Heart right ventricle (tissue), 16 donors: ENCODE results near the gene KRTAP10-12. TPM values are rescaled to one million over a fixed set of nuclear protein-coding genes. Genes with fewer than 3 reads are reported as not detected.
"Not testable (repeated sequence)": the region's sequence is repeated elsewhere in the genome, so short reads cannot be mapped to it uniquely, and the experiment has no call there.

Experiments
- ATAC-seq, 8 donors: fragments of 200-7000 bp; cut with Tn5 transposase; one replicate each; pipeline ENCODE4 v1.9.1; 2020; ENCODE audit warnings: mild to moderate bottlenecking in 8 of 8, moderate library complexity in 8 of 8, moderate number of reproducible peaks in 1 of 8
- DNase-seq, 2 donors: peaks; one replicate each; pipeline ENCODE4 v3.0.0-alpha.2; 2020
- H3K27ac ChIP-seq, 10 donors: fragments of 200-600 bp; sonication (generic) in 2 of 10; one replicate each; pipeline versions ENCODE4 v1.5.0 to v1.8.0; 2020 to 2022; ENCODE audit warnings: mild to moderate bottlenecking in 3 of 10
- H3K27me3 ChIP-seq, 7 donors: fragments of 200-600 bp; one replicate each; pipeline ENCODE4 v1.8.0; 2021 to 2022; ENCODE audit warnings: mild to moderate bottlenecking in 2 of 7
- H3K36me3 ChIP-seq, 9 donors: fragments of 200-600 bp; sonication (generic) in 1 of 9; one replicate each; pipeline versions ENCODE4 v1.5.0 to v1.8.0; 2020 to 2022; ENCODE audit warnings: mild to moderate bottlenecking in 2 of 9
- H3K4me1 ChIP-seq, 9 donors: fragments of 200-600 bp; sonication (generic) in 1 of 9; one replicate each; pipeline versions ENCODE4 v1.5.0 to v1.8.0; 2020 to 2022; ENCODE audit warnings: mild to moderate bottlenecking in 4 of 9
- H3K4me3 ChIP-seq, 10 donors: fragments of 200-600 bp; sonication (generic) in 2 of 10; one replicate each; pipeline versions ENCODE4 v1.5.0 to v1.8.0; 2020 to 2022; ENCODE audit warnings: mild to moderate bottlenecking in 7 of 10, moderate library complexity in 2 of 10
- H3K9me3 ChIP-seq, 11 donors: fragments of 200-600 bp in 10 of 11; sonication (generic) in 2 of 11; one replicate each; pipeline versions ENCODE4 v1.5.0 to v1.8.0; 2013 to 2022; ENCODE audit warnings: mild to moderate bottlenecking in 2 of 11, control low read depth in 1 of 11, moderate library complexity in 1 of 11
- WGBS, 2 donors: extraction: QIAGEN DNeasy Blood & Tissue Kit; methylation state at CpG; one replicate each; pipeline ENCODE4 v1.1.7; 2013; ENCODE audit warnings: inconsistent platforms in 1 of 2; 5-methylcytosine and 5-hydroxymethylcytosine counted together
- intact Hi-C, 10 donors: fragments of 100-400 bp; cut with DNase I; formaldehyde crosslinking; loops; one replicate each; pipeline versions ENCODE4 v1.11.1 to v1.14.2; 2022
- polyA plus RNA-seq, 2 donors: library from polyadenylated mRNA; stranded (reverse); fragments of 200-250 nt; gene quantifications; one replicate each; pipeline ENCODE4 v1.2.3, GENCODE V29; 2013
- total RNA-seq, 10 donors: library from RNA; stranded (reverse); fragmentation: NEBNext Ultra II Directional in 3 of 10; extraction: Animal tissue kit (Norgen Biotek cat#: 25700) in 3 of 10; gene quantifications; one replicate each; pipeline versions ENCODE4 v1.2.1 to v1.2.4, GENCODE V29; 2021 to 2023
- TF ChIP-seq, protein P1 (sequence below), 9 donors: fragments of 200-600 bp; sonication (generic) in 2 of 9; IDR thresholded peaks; one replicate each; pipeline versions ENCODE4 v1.5.0 to v1.8.0; 2021 to 2022; ENCODE audit warnings: antibody characterized with exemption in 9 of 9, mild to moderate bottlenecking in 5 of 9, moderate library complexity in 1 of 9
- donor health status: Arrhythmogenic right ventricular cardiomyopathy.
- donor health status: ischemic (EF 13 %, LVEDD 7.1; RV severe dilation, severe dysfunction).
- donor health status: healthy with polysubstance abuse.
- donor health status: DM: no; HTN: yes; CAD: no.
- donor health status: DM: no; HTN: no; CAD: no.
- donor health status: ischemic (EF 25% LVEDD 6.9; RV normal size, moderate dysfunction).
- donor health status: ischemic (EF 25% LVEDD 5.7; RV mildly dilated, moderate dysfunction).
- donor health status: healthy.
- donor health status: DM: yes; HTN: yes; CAD: no.
- donor health status: Ischemic cardiomyopathy.
- donor health status: ischemic (EF 35%, LVEDD 5.7; RV mildly dilated, moderate dysfunction).
- donor health status: nonischemic (EF 11% LVEDD 7.7; RV severe dilation, severe dysfunction).
- donor health status: DM: yes; HTN: yes; CAD: no.
- donor health status: PGD.
- donor health status: ischemic (EF 29% LVEDD 5.4; RV normal size, mild dysfunction).
- donor health status: nonischemic (EF 23%, LVEDD 6.1; RV moderate dilation, normal function).

Gene KRTAP10-12
- total and polyA plus RNA-seq, 12 donors, result not detected

DNA sequence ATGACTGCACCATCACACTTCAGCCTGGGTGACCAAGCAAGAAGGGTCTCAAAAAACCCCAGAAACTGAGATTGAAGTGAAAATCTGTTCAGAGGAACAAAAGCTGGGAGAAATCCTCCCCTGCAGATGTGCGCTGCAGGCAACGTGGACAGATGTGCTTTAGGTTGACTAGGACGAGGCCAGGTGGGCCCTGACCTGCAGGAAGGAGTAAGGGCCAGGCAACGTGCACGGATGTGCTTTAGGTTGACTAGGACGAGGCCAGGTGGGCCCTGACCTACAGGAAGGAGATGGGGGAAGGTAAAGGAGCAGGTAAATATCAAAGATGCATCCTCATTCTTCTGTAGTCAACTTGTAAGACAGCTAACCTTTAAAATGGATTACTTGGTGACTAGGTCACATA, 12.5 kb upstream of the KRTAP10-12 start:
- no peak overlapping the region for H3K27ac ChIP-seq
- peaks cover 0 to 48% (median 30%) of the 10 kb centered on the region in 7 donors for H3K27me3 ChIP-seq
- H3K9me3 ChIP-seq, result peaks cover 0 to 6% (median 0%) of the 10 kb centered on the region in 11 donors
- WGBS, 2 donors, result 61 to 78% methylated on average over 6 of the region's 6 CpGs
- intact Hi-C loops, result loop anchor here in 1 of 10 donors (2.0 kb wide), 1 partner anchor 20 kb away; no protein-coding TSS in a partner anchor
- no peak for ATAC-seq
- no peak for DNase-seq
- no peaks in the 10 kb centered on the region for H3K36me3 ChIP-seq
- H3K4me1 ChIP-seq, result no peaks in the 10 kb centered on the region
- no peak overlapping the region for H3K4me3 ChIP-seq
- TF ChIP-seq, protein P1, sequence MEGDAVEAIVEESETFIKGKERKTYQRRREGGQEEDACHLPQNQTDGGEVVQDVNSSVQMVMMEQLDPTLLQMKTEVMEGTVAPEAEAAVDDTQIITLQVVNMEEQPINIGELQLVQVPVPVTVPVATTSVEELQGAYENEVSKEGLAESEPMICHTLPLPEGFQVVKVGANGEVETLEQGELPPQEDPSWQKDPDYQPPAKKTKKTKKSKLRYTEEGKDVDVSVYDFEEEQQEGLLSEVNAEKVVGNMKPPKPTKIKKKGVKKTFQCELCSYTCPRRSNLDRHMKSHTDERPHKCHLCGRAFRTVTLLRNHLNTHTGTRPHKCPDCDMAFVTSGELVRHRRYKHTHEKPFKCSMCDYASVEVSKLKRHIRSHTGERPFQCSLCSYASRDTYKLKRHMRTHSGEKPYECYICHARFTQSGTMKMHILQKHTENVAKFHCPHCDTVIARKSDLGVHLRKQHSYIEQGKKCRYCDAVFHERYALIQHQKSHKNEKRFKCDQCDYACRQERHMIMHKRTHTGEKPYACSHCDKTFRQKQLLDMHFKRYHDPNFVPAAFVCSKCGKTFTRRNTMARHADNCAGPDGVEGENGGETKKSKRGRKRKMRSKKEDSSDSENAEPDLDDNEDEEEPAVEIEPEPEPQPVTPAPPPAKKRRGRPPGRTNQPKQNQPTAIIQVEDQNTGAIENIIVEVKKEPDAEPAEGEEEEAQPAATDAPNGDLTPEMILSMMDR (IDR thresholded peaks at IDR 0.05), result no peak

DNA sequence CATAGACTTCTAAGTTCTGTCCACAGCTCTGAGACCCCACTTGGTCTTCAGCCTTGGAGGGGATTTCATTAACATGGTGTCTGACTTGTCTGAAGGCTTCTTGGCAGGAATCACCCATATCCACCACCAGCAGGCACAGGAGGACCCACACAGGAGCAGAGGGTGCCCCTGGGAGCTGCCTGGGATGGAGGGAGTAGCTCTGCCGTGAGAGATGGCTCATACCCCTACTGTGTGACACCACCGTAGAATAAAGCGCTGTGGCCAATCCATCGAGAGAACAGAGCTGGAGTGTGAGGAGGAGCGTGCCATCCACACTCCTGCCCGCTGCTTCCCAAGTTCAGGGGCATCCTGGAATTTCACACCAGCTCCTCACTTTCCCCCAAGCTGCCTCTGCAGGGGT, 11.9 kb upstream of the KRTAP10-12 start:
- H3K36me3 ChIP-seq, DNase-seq, H3K4me3 ChIP-seq, H3K27ac ChIP-seq, ATAC-seq, H3K9me3 ChIP-seq, H3K4me1 ChIP-seq: not testable (repeated sequence)
- H3K27me3 ChIP-seq, result peaks cover 0 to 52% (median 30%) of the 10 kb centered on the region in 7 donors
- 70 to 83% methylated on average over 6 of the region's 6 CpGs for WGBS, 2 donors
- intact Hi-C loops, result loop anchor here in 1 of 10 donors (2.0 kb wide), 1 partner anchor 20 kb away; no protein-coding TSS in a partner anchor

DNA sequence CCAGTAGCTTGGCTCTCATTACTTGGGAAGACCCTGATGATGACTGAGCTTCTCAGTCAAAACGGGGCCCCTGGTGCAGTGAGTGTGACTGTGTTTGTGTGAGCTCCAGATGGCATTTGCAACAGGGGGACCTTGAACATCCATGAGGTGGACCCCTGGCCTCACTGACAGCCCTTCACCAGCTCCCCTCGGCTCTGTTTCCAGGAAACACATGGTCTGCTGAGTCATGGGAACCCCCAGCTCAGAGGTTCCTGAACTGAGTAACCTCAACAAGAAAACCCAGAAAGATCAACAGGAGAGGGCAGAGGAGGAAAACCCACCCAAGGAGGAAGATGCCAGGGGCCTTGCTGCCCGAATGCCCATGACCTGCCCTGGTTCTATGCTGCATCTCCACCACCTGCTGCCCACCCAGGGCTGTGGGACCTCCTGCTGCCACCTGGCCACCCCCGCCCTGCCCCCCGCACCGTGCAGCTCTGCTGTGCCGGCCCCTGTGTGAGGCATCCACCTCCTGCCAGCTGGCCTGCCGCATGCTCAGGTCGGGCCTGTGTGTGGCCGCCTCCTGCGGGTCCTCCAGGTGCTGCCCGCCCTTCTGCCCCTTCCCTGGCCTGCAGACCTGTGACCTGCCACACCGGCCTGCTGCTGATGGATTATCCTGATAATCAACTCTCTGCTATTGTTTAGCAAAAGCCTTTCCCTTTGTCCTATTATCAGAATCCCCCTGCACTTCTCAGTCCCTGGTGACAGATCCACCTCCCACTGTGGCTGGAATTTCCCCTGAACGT, 10.8 kb upstream of the KRTAP10-12 start:
- WGBS, 2 donors, result 29 to 33% methylated on average over 13 to 14 of the region's 14 CpGs
- Histone ChIP-seq H3K9me3 (no peaks in the 10 kb centered on the region), H3K36me3 (no peaks in the 10 kb centered on the region), H3K27me3 (peaks cover 0 to 64% (median 30%) of the 10 kb centered on the region in 7 donors), H3K4me1 (no peaks in the 10 kb centered on the region), H3K4me3 (no peak overlapping the region), H3K27ac (no peak overlapping the region)
- TF ChIP-seq, protein P1 (IDR thresholded peaks at IDR 0.05), result no peak
- ATAC-seq (no peak), DNase-seq (no peak)
- intact Hi-C loops, result loop anchor here in 1 of 10 donors (2.0 kb wide), 1 partner anchor 21 kb away; no protein-coding TSS in a partner anchor

DNA sequence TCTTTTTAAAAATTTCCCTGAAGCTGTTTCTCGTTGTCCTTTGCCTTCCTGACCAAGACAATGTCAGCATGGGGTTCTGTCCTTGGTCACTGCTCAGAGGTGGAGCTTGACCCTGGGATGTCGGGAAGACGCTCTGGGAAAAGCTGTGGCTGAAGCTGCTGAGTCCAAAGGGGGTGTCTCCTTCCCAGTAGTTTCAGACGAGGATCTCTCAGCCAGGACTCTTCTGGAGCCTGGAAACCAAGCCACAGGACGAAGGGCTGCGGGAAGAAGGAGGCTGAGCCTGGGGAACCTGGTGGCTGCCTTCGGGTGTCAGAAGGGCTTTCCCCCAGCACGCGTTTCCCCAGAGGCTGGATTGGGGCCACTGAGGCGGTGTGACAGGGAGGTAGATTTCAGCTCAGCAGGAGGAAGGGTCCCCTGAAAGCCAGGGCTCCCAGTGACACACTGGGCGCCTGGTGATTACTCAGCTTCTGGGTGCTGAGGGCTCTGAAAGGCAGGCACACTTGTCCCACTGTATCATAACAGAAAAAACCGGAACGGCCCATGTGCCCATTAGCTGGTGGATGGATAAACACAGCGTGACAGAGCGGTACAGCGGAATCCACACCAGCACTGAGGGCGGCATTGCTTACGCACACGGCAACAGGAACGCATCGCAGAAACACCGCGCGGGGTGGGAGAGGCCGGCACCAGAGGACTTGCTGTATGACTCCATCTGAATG, 10.0 kb upstream of the KRTAP10-12 start:
- intact Hi-C loops, result no loop called here
- no peaks in the 10 kb centered on the region for H3K4me1 ChIP-seq
- peaks cover 0 to 4% (median 0%) of the 10 kb centered on the region in 11 donors for H3K9me3 ChIP-seq
- H3K4me3 ChIP-seq, result no peak overlapping the region
- H3K27me3 ChIP-seq, result peaks cover 0 to 64% (median 29%) of the 10 kb centered on the region in 7 donors
- no peak overlapping the region for H3K27ac ChIP-seq
- DNase-seq (no peak), ATAC-seq (no peak)
- WGBS, 2 donors, result 66 to 72% methylated on average over 25 of the region's 25 CpGs
- no peaks in the 10 kb centered on the region for H3K36me3 ChIP-seq
- TF ChIP-seq, protein P1 (IDR thresholded peaks at IDR 0.05), result no peak
